HG02885 (cell line): ENCODE measurements around the gene APAF1.
"Not testable (repeated sequence)": the region's sequence is repeated elsewhere in the genome, so short reads cannot be mapped to it uniquely, and the experiment has no call there.

Source experiments
- ATAC-seq: cut with Tn5 transposase; IDR thresholded peaks from one replicate; pipeline ENCODE4 v1.9.1; 2021; ENCODE audit warnings: mild to moderate bottlenecking; ENCODE audit not compliant: unreplicated experiment, poor library complexity

APAF1 gene

DNA sequence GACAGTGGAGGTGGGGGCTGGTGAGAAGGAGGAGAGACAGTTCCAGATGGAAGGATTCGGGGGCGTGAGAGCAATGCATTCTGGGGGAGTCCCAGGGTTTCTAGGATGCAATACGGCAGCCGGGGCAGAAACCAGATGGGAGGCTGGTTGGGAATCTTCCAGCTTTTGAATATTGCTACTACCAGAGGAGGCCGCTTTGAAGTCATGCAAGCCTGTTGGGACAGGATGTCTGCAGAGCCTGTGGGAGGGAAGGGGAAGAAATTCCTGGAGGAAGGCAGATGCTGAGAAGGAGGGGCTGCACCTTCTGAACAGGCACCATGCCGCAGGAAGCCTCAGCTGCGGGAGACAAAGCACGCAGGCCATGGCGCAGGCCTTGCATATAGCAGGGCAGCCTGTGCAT lies 105.4 kb downstream of the APAF1 start:
- ATAC-seq, result no peak

DNA sequence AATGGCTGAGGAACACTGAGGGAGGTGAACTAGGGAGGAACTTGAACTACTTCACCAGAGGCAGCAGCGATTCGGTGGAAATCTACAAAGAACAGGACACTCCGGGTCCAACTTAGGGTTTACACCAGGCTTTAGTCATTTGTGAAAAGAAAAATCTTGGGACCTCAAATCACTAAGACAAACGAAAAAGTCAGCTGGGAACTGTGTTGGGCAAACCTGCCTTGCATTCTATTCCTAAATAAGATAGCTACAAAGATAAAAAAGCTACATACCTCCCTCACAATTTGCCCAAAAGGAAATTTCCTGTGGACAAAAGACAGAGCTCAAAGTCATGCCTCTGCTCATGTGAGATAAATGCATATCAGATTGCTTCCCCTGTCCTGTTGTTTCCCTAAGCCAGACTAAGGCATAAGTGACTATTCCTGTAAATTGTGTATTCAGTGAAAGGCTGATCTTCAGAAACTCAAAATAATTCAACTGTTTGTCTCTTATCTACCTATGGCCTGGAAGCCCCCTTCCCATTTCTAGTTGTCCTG lies 106.6 kb downstream of the APAF1 start:
- ATAC-seq, result no peak

DNA sequence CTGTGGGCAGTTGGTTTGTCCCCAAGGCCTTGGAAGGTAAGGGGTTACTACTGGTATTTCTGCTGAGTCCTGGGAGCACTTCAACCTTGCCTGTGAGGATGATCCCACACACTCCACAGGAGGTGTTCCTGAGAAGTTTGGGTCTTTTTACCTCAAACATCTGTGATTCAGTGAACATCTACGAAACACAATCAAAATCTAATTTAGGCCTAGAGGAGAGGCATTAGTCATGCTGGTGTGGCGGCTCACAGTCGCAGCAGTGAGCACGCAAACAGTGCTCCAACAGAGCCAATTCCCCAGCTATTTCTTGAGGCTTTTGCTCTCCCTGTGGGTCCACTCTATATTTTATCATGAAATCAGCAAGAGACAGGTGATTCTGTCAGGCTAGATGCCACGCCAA lies 107.6 kb downstream of the APAF1 start:
- no peak for ATAC-seq

DNA sequence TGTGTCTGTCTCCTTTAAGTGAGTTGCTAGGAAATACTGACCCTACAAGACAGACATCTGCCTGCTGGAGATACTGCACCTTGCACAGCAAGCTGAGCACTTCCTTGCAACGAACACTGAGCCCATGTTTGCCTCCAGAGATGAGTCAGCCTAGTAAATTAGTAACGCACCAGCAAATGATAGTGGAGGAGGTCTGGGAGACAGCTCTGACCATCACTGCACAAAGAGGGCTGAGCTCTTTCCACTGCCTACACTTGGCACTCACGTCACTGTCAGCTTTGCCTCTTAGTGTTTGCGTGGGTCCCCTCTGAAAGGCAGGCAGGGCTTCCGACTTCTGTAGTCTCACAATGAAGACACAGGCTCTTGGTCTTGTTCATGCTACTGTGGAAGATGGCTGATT lies 109.0 kb downstream of the APAF1 start:
- ATAC-seq, result peak; percentile 99

DNA sequence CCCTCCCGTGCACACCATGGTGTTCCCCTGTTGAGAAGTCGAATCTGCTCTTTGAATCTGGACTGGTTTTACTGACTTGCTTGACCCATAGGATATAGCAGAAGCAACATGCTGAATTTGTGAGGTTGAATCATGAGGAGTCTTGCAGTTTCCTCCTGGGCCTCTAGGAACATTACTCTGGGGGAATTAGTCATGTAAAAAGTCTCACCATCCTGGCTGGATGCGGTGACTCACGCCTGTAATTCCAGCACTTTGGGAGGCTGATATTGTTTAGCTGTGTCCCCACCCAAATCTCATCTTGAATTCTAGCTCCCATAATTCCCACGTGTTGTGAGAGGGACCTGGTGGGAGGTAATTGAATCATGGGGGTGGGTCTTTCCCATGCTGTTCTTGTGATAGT lies 110.8 kb downstream of the APAF1 start:
- not testable (repeated sequence) for ATAC-seq

DNA sequence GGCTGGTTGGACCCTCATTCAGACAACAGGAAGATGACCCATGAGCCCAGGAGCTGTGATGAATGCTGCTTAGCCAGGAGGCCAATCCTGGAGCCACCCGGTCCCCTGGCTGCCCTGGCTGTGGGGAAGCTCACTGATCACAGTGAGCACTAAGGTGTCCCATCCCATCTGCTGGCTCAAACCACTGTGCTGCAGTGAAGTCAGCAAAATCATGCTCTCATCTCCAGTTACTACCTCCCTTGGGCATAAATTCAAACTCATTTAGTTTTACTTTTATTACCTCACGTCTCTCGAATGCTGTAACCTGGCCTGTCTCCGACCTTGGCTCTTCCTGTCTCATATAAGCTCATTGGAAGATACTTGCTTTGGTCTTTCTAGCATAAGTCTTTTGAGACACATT lies 112.4 kb downstream of the APAF1 start:
- ATAC-seq, result no peak

DNA sequence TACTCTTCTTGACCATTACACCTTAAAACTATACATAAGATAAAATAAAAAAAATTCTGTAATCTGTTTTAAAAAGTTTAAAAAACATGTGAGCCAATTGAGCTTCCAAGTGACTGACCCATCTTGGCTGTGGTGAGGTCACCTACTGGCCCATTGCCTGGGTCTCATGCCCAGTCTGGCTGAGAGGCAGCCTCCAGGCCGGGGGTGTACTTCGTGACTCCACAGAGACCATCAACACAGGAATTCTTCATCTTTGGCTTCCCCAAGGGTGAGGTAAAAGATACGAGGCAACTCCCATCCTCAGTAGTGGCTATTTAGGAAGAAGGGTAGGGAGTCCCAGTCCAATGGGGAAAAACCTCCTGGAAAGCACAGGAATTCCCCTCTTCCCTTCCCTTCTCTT lies 113.2 kb downstream of the APAF1 start:
- ATAC-seq, result no peak

DNA sequence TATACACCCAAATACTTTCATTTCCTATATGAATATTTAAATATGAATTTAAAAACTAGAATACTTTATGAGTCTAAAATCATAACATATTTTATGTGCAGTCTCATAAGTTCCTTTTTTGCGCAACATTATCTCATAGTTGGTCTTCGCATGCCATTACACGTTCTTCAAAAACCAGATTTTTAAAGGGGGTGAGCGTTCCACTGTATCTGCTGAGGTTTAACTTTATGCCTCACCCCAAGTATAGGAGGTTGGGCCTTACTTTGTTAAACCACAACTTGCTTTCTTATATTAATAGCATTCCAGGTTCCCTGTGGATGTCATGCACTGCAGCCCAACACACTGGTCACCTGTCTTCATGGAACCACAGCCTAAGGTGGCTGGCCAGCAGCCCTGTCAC lies 118.6 kb downstream of the APAF1 start:
- ATAC-seq, result no peak

DNA sequence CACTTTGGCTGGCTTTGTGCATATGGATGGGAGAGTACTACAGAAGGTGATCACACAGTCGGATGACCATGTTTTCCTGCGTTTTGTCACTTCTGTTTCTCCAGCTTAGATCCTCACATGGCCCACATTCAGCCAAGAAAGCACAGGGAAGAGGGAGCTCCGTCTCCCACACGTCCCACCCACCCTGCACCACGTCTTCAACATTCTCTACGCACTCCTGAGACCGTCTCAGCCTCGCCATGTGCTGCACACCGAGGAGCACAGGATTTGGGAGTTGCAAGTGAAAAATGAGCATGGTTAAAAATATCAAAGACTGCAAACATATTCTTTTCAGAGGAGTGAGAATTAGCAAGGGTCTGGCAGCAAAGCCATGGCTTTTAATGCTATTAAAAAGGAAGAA lies 122.2 kb downstream of the APAF1 start:
- ATAC-seq, result no peak

DNA sequence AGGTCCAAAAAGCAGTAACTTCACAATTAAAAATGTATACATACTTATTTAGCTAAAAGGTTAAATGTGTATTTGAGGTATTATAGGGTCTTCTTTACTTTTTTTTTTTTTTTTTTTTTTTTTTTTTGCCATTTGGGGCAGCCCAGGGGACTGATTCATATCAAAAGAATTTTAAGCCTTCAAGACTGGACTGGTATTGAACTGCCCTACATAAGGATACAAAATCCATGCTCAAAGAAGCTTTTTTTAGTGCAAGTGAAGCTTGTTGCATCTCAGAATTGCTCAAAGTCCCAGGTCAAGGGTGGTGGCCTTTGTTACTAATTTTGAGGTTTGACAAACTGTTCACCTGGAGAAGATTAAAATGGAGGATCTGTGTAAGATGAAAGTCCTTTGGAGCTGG lies 124.0 kb downstream of the APAF1 start:
- ATAC-seq, result no peak

DNA sequence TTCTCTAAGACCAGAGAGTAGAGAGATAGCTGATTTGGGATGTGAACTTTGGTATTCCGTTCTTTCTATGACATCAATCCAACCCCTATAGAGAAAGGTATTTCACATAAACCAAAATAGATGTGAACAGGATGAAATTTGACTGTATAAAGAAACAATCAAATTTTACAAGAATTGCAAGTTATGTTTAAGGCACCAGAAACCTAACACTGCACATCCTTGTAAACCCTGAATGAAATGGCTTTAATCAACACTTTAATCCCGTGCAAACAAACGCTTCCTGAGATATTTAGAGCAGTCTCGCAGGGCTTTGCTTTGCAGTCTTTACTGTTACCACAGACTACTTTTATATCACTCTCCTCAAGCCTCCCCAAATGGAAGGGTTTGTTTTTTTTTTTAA lies 125.1 kb downstream of the APAF1 start:
- no peak for ATAC-seq

DNA sequence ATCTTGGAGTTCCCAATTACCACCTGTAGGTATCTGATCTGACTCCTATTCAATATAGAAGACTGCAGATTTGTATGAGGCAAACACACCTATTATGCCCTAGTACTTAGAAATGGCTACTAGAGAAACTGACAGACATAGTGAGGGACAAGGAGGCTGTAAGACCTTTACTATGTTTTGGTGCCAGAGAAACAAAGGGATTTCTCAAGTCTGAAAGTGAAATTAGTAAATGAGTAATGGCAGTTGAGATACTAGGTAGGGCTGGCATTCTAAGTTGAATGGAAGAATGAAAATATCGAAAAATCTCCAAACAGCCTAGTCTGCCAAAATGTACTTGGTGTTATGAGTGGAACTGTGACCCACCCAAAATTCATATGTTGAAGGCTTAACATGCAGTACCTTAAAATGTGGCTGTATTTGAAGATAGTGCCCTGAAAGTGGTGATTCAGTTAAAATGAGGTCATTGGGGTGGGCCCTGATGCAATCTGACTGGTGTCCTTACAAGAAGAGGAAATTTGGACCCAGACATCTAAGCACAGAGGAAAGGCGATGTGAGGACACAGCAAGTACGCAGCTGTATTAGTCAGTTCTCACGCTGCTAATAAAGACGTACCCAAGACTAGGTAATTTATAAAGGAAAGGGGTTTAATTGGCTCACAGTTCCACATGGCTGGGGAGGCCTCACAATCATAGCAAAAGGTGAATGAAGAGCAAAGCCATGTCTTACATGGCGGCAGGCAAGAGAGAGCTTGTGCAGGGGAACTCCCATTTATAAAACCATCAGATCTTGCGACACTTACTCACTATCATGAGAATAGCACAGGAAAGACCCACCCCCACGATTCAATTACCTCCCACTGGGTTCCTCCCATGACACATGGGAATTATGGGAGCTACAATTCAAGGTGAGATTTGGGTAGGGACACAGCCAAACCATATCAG lies 127.0 kb downstream of the APAF1 start:
- ATAC-seq, result no peak

DNA sequence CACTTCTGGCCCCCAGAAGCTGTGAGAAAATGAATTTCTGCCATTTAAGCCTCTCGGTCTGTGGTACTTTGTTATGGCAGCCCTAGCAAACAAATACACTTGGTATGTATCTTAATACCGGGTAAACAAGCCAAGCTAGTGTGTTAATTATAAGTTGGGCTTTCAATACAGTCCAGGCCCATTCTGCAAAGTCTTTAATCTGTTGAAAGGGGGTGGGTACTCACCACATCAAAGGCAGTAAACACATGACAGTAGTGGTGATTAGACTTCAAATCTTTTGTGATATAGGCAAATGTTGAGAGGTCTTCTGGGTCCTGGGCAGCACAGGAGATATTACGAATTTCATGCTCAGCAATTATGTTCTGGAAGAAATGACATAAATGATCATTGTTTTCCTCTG lies 127.7 kb downstream of the APAF1 start:
- no peak for ATAC-seq

DNA sequence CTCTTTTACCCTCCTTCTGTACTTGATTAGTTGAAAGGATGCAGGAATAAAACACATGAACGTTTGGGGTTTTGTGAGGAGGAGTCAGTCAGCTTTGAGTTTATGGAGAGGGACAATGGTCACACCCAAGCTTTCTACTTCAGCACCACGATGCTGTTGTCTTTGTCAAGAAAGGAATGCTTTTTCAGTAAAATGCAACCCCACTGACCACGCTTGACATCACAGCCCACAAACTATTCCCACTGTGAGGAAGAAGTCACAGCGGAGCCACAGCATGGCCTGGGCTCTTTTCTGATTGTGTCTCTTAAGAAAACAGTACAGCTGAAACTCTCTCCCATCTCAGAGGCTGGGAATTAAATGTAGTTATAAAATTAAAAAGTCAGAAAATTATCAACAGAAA lies 135.2 kb downstream of the APAF1 start:
- no peak for ATAC-seq

DNA sequence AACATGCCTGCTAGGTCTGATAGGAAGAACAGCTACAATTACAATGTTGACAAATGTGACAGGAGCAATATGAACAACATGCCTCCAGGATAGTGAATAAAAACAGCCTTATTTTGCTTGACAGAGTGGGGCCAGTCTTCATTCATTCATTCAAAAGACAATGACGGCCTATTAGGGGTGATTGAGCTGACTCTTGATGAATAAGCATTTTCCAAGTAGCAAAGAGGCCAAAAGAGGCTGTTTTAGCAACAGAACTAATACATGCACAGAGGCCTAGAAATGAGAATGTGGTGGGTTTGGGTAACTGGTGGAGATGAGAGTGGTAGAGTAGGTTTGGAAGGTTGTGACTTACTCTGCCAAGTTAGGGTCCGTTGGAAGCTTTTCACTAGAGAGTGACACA lies 138.3 kb downstream of the APAF1 start:
- ATAC-seq, result no peak
